ENCODE results near the gene MIPEP. TPM values are rescaled to one million over a fixed set of nuclear protein-coding genes. Genes with fewer than 3 reads are reported as not detected.

Gene MIPEP
- total and polyA plus RNA-seq, 9 of the 15 experiments (the other 6 are each of a cell fraction or from before 2014, with no cell fraction given), result 1.7 to 19.3 (median 13.1) TPM

- peak; percentile 98 for TF ChIP-seq USF1 (CRISPR knock-in tag; IDR thresholded peaks at IDR 0.05)
- peak; percentile 53; the same call in 1 of the 2 replicates for TF ChIP-seq ZBTB40 (IDR thresholded peaks at IDR 0.05)
- no peak for TF ChIP-seq ZBTB40 (CRISPR knock-in tag; IDR thresholded peaks at IDR 0.05)
- peak; percentile 90 to 94; a peak in 2 of 4 replicates for TF ChIP-seq SIN3A (IDR thresholded peaks at IDR 0.05; ENCODE audit: borderline replicate concordance in 2 of 2, control insufficient read depth in 1 of 2, low read depth in 2 of 2, low read length in 2 of 2)
- TF ChIP-seq DDX20 (tag; IDR thresholded peaks at IDR 0.05; ENCODE audit: low read depth), result no peak
- TF ChIP-seq CXXC5 (CRISPR knock-in tag; IDR thresholded peaks at IDR 0.05), result peak; percentile 99
- no peak for TF ChIP-seq ZNF23 (CRISPR knock-in tag; IDR thresholded peaks at IDR 0.05)
- TF ChIP-seq NKRF (IDR thresholded peaks at IDR 0.05; ENCODE audit: borderline replicate concordance), result peak; percentile 91
- no peak for TF ChIP-seq ZFP91 (CRISPR knock-in tag; IDR thresholded peaks at IDR 0.05)
- peak; percentile 31 to 51; a peak in 1 of 4 replicates for TF ChIP-seq NRF1 (conservative IDR thresholded peaks at IDR 0.05 in 1 of 2, IDR thresholded peaks at IDR 0.05 in 1 of 2)
Observed at GRCh38 chr13:23888658-23889614, at the start of gene MIPEP (continued).

All from K562 (cell line).